Pulmonary artery endothelial cell (primary cell): ENCODE measurements around the gene CLEC20A. TPM values are rescaled to one million over a fixed set of nuclear protein-coding genes. Genes with fewer than 3 reads are reported as not detected.
"Not testable (repeated sequence)": the region's sequence is repeated elsewhere in the genome, so short reads cannot be mapped to it uniquely, and the experiment has no call there.

Source experiments
- DNase-seq: peaks from one replicate; pipeline ENCODE4 v3.0.0-alpha.2; 2011; ENCODE audit warnings: low read depth, low spot score
- total RNA-seq: library from RNA; depleted of rRNA; stranded (reverse); fragments of >200 nt; gene quantifications from 2 replicates; pipeline ENCODE4 v1.2.3, GENCODE V29; 2014

CLEC20A gene
- total RNA-seq, 1 donor from 2014 or later = not detected

- no peak for DNase-seq
Measured at GRCh38 chr1:178529364-178530036, 32.7 kb upstream of the CLEC20A start.

DNA sequence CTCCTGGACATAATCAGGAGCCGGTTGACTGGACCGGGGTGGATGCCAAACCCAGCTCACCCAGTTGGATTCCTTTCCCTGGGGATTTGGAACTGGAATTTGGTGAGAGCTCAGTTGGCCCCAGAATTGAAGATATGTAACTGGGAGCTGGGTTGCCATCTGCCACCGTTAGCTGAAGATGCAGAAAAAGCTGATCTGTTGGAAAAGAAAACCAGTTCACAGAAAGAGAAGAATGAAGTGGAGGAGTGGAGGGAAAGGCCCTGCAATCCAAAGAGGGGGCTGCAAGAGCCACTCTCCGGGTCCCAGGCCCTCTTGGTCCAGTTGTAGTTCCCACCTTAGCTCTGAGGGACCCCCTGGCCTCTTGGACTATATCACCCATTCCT, 32.2 kb upstream of the CLEC20A start:
- DNase-seq = no peak

GRCh38 chr1:178528228-178528952, 31.6 kb upstream of the CLEC20A start:
- no peak for DNase-seq

DNA sequence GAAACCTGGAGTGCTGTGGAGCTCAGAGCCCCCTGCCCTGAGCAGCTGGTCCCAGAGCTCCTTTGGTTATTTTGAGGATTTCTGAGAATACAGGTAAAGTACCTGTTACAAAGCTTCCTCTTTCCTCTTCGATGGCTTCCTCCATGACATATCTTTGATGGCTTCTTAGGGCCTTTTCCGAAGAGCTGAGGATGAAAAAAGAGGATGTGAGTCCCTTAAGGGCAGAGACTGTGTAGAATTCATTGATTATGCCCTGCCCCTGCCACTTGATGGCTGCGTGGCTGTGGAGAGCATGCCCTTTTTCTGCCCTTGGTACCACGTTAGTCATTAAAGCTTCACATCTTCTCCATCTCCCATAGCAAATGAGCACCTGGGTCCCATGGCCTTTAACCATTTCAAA, 30.4 kb upstream of the CLEC20A start:
- DNase-seq = no peak

DNA sequence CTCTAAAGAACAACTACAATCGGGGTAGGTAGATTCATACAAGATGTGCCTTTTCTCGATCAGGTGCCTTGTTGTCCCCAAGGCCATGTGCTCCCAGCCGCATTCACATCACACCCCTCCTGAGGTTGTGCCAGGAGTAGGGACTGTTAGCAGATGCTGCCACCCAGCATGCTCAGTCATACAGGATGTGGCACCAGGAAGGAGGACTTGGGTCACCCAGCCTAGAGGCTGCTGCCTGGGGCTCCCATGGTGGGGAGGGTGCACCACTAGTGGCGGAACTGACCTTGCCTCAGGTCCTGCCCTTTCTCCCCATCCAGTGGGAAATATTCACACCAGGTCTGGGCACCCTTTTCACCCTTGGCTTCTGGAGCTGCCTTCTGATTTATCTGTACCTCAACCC, 24.5 kb upstream of the CLEC20A start:
- no peak for DNase-seq

GRCh38 chr1:178520803-178521202, 24.0 kb upstream of the CLEC20A start:
- DNase-seq = no peak

DNA sequence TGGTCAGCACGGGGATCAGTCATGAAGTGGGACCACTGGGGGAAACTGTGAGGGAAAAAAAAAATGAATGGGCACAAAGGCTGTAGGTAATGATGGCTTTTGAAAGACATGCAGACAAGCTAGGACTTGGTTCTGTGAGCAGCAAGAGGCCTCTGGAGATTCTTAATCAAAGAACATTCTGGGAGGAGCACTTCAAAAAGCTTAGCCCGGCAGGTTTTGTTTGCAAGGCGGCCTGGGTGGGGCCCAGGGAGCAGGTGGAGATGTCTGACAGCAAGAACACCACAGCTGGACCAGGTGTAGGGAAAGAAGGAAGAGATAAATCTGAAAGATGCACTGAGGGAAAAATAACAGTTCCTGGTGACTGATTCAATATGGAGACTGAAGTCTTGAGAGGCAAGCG, 22.1 kb upstream of the CLEC20A start:
- no peak for DNase-seq

DNA sequence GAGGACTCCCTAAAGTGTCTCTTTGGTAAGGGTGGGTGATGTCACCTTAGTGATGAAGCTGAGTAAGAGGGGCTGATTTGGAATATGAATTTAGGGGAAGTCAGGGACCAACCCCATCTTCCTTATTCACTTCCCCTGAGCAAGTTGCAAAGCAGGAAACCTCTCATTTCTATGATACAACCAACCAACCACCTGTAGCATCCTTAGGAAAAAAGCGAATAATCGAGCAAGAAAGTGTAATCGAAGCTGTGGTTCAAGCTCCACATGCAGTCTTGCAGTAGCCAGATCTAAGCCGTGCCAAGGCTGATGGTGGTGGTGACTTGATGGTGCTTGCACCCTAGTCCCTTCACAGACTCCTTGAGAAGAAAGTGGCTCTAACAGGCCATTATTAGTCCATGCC, 19.3 kb upstream of the CLEC20A start:
- no peak for DNase-seq

DNA sequence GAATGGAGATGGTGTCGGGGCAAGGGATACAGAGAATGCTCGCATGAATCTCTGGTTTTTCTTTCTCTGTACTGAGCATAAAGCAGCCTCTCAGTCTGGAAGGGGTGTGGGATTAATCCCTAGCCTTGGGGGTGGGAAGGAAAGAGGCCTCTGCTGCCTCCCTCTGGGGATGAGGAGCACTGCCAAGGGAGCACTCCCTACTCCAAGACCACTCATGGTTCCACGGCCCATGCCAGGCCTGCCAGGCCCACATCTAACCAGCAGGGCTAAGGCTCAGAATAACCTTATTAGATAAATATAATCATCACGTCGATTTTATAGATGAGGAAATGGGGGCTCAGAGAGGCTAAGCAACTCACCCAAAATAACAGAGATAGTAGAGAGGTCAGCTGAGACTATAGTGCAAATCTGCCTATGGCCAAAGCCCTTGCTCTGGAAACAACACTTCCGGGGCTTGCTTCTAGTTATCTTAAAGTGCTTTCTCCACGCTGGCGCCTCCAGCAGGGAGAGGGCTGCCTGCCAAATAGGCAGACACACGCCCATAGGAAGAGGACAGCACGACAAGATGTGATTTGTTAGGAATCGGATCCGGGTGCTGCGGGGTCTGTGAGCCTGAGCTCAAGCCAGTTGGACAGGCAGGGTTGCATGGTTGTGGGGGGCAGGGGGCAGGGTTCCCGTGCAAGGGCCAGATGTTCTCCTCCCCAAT, 16.7 kb upstream of the CLEC20A start:
- DNase-seq = no peak

DNA sequence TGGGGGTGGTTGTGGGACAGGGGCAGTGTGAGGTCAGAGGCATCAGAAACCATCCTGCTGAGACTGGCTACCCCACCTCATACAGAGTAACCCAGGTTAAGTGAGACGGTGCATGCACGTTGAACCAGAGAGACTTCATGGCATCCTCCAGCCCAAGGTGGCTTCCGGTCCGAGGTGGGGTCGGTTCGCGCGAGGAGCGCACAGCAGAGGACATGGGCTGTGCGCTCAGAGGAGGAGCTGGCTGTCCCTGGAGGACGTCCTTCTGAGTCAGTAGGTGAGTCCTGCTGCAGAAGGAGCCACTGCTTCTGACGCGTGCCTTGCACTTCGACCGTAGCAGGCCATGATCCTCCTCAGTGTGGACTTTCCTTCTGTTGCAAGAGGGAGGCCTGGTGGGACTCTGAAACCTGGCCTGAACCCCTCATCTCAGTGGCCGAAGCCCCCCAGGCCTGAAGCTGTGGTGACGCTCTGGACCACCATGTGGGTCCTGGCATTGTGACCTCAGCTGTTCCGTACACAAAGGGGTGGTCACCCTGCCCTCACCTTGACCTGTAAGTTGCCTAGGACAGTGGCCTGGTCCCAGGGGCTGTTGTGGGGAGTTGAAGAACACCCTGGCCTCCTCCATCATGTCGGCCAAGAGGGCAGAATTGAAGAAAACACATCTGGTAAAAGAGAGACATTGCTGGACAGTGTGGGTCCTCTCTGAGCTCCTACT, 16.0 kb upstream of the CLEC20A start, which contains the start of gene TEX35:
Gene TEX35, plus strand, starts transcription at position 544 of the 712 bp plus-strand sequence. Its CDS starts 80 bp downstream, at position 624.
- DNase-seq = no peak

DNA sequence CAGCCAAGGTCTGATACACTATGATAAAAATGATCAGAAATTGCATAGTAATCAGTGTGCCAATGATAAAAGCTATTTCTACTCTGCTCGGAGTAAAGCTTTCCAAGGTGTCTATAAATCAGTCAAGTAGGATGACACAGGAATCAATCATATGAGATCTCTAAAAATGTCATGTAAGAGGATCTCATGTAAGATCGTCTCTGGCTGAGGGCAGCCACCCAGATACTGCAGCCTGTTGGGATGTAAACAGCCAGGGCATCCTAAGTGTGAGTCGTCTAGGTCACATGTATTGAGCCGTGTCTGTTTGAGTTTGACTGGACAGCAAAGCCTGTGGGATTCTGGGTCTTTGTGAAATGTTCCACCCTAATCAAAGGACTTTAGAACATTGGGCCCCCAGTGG, 13.4 kb upstream of the CLEC20A start:
- no peak for DNase-seq

GRCh38 chr1:178509414-178510007, 12.7 kb upstream of the CLEC20A start:
- DNase-seq = no peak

DNA sequence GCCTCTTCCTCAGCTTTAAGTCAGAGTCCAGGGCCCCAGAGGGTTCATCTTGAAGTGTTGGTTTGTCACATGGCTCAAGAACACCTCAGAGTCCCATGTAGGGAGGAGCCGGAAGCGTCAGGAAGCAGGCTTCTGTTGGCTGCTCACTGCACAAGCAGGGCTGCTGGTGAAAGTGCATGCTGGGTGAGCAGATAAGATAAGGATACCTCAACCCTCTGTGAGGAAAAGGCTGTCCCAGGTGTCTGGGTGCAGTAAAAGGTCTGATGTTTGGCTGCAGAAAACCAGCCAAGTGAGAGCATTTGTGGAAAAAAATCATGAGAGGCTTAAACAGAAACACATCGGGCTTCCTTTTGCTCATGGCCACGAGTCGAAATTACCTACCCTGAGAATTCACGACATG, 9.9 kb upstream of the CLEC20A start:
- DNase-seq = no peak

- DNase-seq = no peak
Measured at GRCh38 chr1:178506177-178506576, 9.4 kb upstream of the CLEC20A start.

- DNase-seq = no peak
Measured at GRCh38 chr1:178504286-178504685, 7.5 kb upstream of the CLEC20A start.

GRCh38 chr1:178503849-178504248, 7.1 kb upstream of the CLEC20A start:
- DNase-seq = no peak

DNA sequence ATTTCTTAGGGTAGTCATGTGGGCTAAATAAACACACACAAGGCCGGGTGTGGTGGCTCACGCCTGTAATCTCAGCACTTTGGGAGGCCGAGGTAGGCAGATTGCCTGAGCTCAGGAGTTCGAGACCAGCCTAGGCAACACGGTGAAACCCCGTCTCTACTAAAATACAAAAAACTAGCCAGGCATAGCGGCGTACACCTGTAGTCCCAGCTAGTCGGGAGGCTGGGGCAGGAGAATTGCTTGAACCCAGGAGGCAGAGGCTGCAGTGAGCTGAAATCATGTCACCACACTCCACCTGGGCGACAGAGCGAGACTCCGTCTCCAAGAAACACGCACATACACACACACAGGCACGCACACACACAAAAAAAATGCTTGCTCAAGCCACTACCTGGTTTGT, 6.6 kb upstream of the CLEC20A start:
- DNase-seq = not testable (repeated sequence)

DNA sequence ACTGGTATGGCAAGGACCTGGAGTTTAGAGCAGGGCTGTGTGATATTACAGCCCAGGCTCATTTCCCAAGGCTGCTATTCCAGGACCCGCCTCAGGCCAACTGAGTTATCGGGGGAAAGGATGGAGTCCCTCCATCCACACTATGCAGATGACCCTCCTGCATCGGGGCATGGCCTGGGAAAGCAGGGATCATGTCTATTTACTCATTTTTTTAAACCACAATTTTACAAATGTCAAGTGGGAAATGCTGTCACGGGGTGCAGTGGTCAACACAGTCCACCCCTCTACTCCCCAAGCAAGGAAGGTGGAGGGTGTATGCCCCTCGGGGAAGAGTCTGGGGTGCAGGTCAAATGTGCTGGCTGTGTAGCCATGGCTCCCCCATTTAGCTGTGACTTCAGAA, 6.1 kb upstream of the CLEC20A start:
- no peak for DNase-seq

DNA sequence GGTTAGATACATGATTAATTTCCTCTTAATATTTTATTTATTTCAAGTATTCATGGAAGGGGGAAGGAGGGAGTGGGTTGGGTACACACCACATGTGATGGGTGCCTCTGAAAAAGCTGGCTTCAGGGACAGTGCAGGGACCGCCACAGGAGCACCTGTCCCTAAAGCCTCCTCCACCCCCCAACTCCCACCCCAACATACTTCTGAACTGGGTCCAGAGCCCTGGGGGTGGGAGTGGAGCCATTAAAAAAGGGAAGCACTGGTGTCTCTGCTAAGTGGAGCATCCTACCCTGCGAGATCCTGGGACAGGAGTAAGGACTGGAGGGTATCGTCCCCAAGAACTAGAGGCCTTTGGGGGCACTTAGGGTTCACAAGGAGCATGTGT, 5.6 kb upstream of the CLEC20A start:
- no peak for DNase-seq

DNA sequence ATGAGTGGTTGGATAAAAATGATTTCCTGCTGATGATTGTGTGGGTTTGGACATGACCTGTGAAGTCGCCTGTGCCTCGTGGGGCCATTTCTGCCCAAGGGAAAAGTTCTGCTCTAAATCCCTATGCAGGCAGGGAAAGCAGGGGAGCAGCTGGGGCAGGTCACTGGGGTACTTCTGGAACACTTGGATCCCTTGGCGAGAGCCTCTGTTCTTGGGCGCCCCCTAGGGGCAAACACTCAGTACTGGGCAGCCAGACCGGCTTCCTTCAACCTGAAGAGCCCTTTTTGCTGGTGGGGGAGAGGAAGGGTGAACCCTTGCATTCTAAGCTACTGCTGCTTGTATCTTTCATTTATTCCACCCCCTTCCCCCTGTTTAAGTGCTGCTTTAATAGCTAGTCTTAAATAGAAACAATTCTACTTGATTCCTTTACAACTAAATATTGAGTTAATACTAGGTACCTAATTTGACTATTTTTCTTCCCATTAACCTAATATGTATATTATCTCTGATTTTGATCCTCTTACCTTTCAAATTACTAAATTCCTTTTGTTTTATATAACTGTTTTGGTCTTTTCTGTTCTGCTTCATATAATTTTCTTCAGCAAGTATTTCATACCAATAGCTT, 5.1 kb upstream of the CLEC20A start:
- DNase-seq = no peak

DNA sequence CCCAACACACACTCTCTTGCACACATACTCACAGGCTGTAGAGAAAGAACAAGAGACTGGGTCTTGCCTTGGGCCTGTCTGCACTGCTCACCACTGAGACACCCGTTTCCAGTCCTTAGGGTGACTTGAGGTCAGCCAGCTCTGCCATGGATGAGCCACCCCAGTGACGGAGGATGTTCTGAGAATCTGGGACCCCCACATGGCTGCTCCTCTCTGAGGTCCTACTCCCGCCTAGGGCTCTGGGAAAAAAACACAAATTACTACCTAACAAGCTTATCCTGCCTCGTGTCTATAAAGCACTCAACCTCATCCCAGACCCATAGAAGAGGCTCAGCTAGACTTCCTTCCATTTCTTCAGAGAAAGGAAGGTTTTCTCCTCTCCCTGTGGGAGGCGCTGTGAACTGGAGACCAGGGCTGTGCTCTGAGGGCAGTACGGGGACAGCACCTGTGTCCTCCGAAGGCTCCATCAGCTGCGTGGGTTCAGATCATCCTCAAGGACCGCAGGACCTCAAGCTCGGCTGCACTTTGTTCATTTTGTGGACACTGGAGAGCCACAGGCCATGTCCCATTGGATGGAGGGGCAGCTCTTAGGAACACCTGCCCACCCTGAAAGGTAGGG, 4.3 kb upstream of the CLEC20A start:
- DNase-seq = no peak
